Fibroblast of skin of right biceps (primary cell): ENCODE data around the gene RBM47.
A peak's percentile ranks its signal among the peaks of the same experiment; 100 is the strongest.
"Not testable (repeated sequence)": the region's sequence is repeated elsewhere in the genome, so short reads cannot be mapped to it uniquely, and the experiment has no call there.

Experiments used
- DNase-seq: peaks from one replicate; pipeline ENCODE4 v3.0.0-alpha.2; 2013

RBM47 gene

GRCh38 chr4:40399578-40399977 lies 230.1 kb downstream of the RBM47 start:
- DNase-seq: no peak

GRCh38 chr4:40395908-40396793 lies 233.5 kb downstream of the RBM47 start:
- no peak for DNase-seq

- DNase-seq: no peak
Measured at GRCh38 chr4:40395166-40395900, 234.3 kb downstream of the RBM47 start.

GRCh38 chr4:40394236-40394635 lies 235.4 kb downstream of the RBM47 start:
- DNase-seq: no peak

GRCh38 chr4:40392241-40392640 lies 237.4 kb downstream of the RBM47 start:
- DNase-seq: not testable (repeated sequence)

- DNase-seq: no peak
Measured at GRCh38 chr4:40389986-40390385, 239.7 kb downstream of the RBM47 start.

- no peak for DNase-seq
Measured at GRCh38 chr4:40388239-40388638, 241.4 kb downstream of the RBM47 start.

- DNase-seq: no peak
Measured at GRCh38 chr4:40380647-40381046, 249.0 kb downstream of the RBM47 start.

- no peak for DNase-seq
Measured at GRCh38 chr4:40379248-40379647, 250.4 kb downstream of the RBM47 start.

- peak; percentile 14 for DNase-seq
Measured at GRCh38 chr4:40378619-40379018, 251.0 kb downstream of the RBM47 start.

GRCh38 chr4:40377512-40378365 lies 251.9 kb downstream of the RBM47 start:
- peak; percentile 8 for DNase-seq

GRCh38 chr4:40375620-40376019 lies 254.0 kb downstream of the RBM47 start:
- DNase-seq: no peak

- no peak for DNase-seq
Measured at GRCh38 chr4:40375095-40375494, 254.6 kb downstream of the RBM47 start.

GRCh38 chr4:40373636-40374035 lies 256.0 kb downstream of the RBM47 start:
- DNase-seq: no peak
